Endothelial cell of umbilical vein (primary cell): ENCODE data around the gene TREML2. TPM values are rescaled to one million over a fixed set of nuclear protein-coding genes. Genes with fewer than 3 reads are reported as not detected.

Experiments
- BruUV-seq: library from RNA; stranded (reverse); fragments of 400-500 nt; replicated peaks from 2 replicates; lab custom pipeline; 2021; lab: Mats Ljungman, UMichigan
- CTCF ChIA-PET: fragments of 300-600, 350-600 bp; sonication (Branson Sonifier 250); formaldehyde crosslinking; loops from one replicate; lab custom pipeline; 2021; ENCODE audit warnings: antibody characterized with exemption, inconsistent platforms; lab: Charles Lee
- POLR2A ChIA-PET: fragments of 300-600, 350-600 bp; sonication (Branson Sonifier 250); formaldehyde crosslinking; loops from one replicate; lab custom pipeline; 2021; ENCODE audit warnings: antibody characterized with exemption, inconsistent platforms; lab: Charles Lee
- DNase-seq: peaks from one replicate; pipeline ENCODE4 v3.0.0-alpha.2; 2011; ENCODE audit warnings: low read depth, low spot score
- FAIRE-seq: peaks from 2 replicates; lab custom pipeline; 2011; peaks lifted over from hg19 to GRCh38; lab: Jason Lieb, UNC
- H2AFZ ChIP-seq: 2 replicates; pipeline ENCODE4 v1.6.0; 2012; ENCODE audit warnings: low read depth, low read length, control low read depth, inconsistent platforms
- H3K27ac ChIP-seq: 2 replicates; pipeline ENCODE4 v1.5.1; 2011; ENCODE audit warnings: low read depth, mild to moderate bottlenecking, control low read depth, low read length, moderate library complexity; ENCODE audit not compliant: insufficient read depth
- H3K27me3 ChIP-seq, 2 experiments: 2 replicates each; pipeline versions ENCODE4 v1.6.0 to v1.6.1; 2011; ENCODE audit warnings: low read length in 2 of 2, mixed read lengths in 1 of 2; ENCODE audit not compliant: control insufficient read depth in 2 of 2, insufficient read depth in 2 of 2
- H3K36me3 ChIP-seq, 2 experiments: 2 replicates in 1 of 2; 3 replicates in 1 of 2; pipeline ENCODE4 v1.5.1; 2011; ENCODE audit warnings: low read length in 2 of 2, mild to moderate bottlenecking in 1 of 2, moderate library complexity in 1 of 2; ENCODE audit not compliant: control insufficient read depth in 2 of 2, insufficient read depth in 2 of 2; ENCODE audit errors: extremely low read depth in 1 of 2
- H3K4me1 ChIP-seq: 3 replicates; pipeline ENCODE4 v1.5.1; 2011; ENCODE audit warnings: mild to moderate bottlenecking, low read length; ENCODE audit not compliant: control insufficient read depth, insufficient read depth; ENCODE audit errors: extremely low read depth
- H3K4me2 ChIP-seq: 2 replicates; pipeline ENCODE4 v1.6.1; 2011; ENCODE audit warnings: low read length, control low read depth, mixed read lengths; ENCODE audit not compliant: insufficient read depth
- H3K4me3 ChIP-seq, 3 experiments: fragments of 200-600 bp in 1 of 3; sonication (generic), shearing (Covaris generic) in 1 of 3; replicated peaks in 1 of 3; 2 replicates each; pipeline ENCODE4 v1.5.1; 2011 to 2016; ENCODE audit warnings: control low read depth in 3 of 3, low read length in 3 of 3, mild to moderate bottlenecking in 2 of 3, inconsistent platforms in 1 of 3, low read depth in 1 of 3, moderate library complexity in 1 of 3; ENCODE audit not compliant: insufficient read depth in 1 of 3
- H3K79me2 ChIP-seq: 2 replicates; pipeline ENCODE4 v1.6.0; 2012; ENCODE audit warnings: low read length, inconsistent platforms; ENCODE audit not compliant: control insufficient read depth, insufficient read depth
- H3K9ac ChIP-seq: replicated peaks from 2 replicates; pipeline ENCODE3; 2011; ENCODE audit warnings: low read length, control low read depth; ENCODE audit not compliant: insufficient read depth; ENCODE audit errors: extremely low read depth
- H3K9me1 ChIP-seq: replicated peaks from 3 replicates; pipeline ENCODE4 v1.6.0; 2011; ENCODE audit warnings: mild to moderate bottlenecking, low read length; ENCODE audit not compliant: control insufficient read depth, insufficient read depth; ENCODE audit errors: extremely low read depth
- H3K9me3 ChIP-seq: replicated peaks from 2 replicates; pipeline ENCODE4 v1.5.1; 2012; ENCODE audit warnings: low read length, inconsistent platforms; ENCODE audit not compliant: control insufficient read depth, insufficient read depth
- H4K20me1 ChIP-seq: replicated peaks from 2 replicates; pipeline ENCODE3; 2011; ENCODE audit warnings: mild to moderate bottlenecking, low read length; ENCODE audit not compliant: control insufficient read depth, insufficient read depth; ENCODE audit errors: extremely low read depth
- CTCF ChIP-seq, 2 donors: IDR thresholded peaks; 1 replicate in 1 of 2; 2 replicates in 1 of 2; pipeline ENCODE4 v1.5.1; 2011; ENCODE audit warnings: low read length in 2 of 2, mild to moderate bottlenecking in 2 of 2, moderate library complexity in 2 of 2, control low read depth in 1 of 2, inconsistent platforms in 1 of 2, low read depth in 1 of 2; ENCODE audit not compliant: insufficient read depth in 1 of 2; ENCODE audit errors: extremely low read depth in 1 of 2
- EZH2 ChIP-seq: IDR thresholded peaks from 2 replicates; pipeline ENCODE4 v1.6.1; 2012; ENCODE audit warnings: borderline replicate concordance, low read depth, mild to moderate bottlenecking, moderate library complexity, low read length, inconsistent platforms; ENCODE audit not compliant: severe bottlenecking
- FOS ChIP-seq: IDR thresholded peaks from 2 replicates; pipeline ENCODE4 v1.6.1; 2011; ENCODE audit warnings: mild to moderate bottlenecking, low read length, moderate library complexity, borderline replicate concordance; ENCODE audit not compliant: insufficient read depth
- GATA2 ChIP-seq: IDR thresholded peaks from 2 replicates; pipeline ENCODE4 v1.7.0; 2011; ENCODE audit warnings: low read depth, mild to moderate bottlenecking, moderate library complexity, mixed read lengths, low read length; ENCODE audit not compliant: insufficient read length, insufficient read depth
- JUN ChIP-seq: IDR thresholded peaks from 2 replicates; pipeline ENCODE4 v1.6.1; 2011; ENCODE audit warnings: borderline replicate concordance, low read depth; ENCODE audit not compliant: insufficient read length, insufficient read depth
- MYC ChIP-seq: IDR thresholded peaks from one replicate; pipeline ENCODE4 v1.6.1; 2011; ENCODE audit warnings: mild to moderate bottlenecking, low read depth, low read length
- POLR2A ChIP-seq: IDR thresholded peaks from 2 replicates; pipeline ENCODE4 v1.6.1; 2012; ENCODE audit warnings: low read depth, mild to moderate bottlenecking, control low read depth, low read length
- POLR2AphosphoS5 ChIP-seq: IDR thresholded peaks from 2 replicates; pipeline ENCODE4 v1.6.1; 2012; ENCODE audit warnings: low read depth, mild to moderate bottlenecking, control low read depth, low read length, moderate library complexity; ENCODE audit not compliant: insufficient read depth
- dilution Hi-C: fragments of 300-500 bp; cut with MboI; formaldehyde crosslinking; loops from one replicate; pipeline ENCODE4 v1.15.0; 2019; ENCODE audit warnings: low sequenced_read_pairs; ENCODE audit not compliant: extremely low pct_ligation_motif_present
- intact Hi-C: fragments of 100-400 bp; cut with micrococcal nuclease; formaldehyde crosslinking; loops from one replicate; pipeline ENCODE4 v1.10.0; 2022
- polyA plus RNA-seq, 4 experiments: library from polyadenylated mRNA; depleted of rRNA in 3 of 4; stranded (reverse) in 3 of 4; unstranded in 1 of 4; fragments of >200 nt; gene quantifications; 2 replicates each; pipeline versions ENCODE4 v1.2.1 to v1.2.3, GENCODE V29; 2011 to 2012; ENCODE audit warnings: missing spikeins in 1 of 4
- total RNA-seq: library from RNA; stranded (reverse); gene quantifications from 2 replicates; pipeline ENCODE4 v1.2.3, GENCODE V29; 2021
- TF ChIP-seq, protein P1 (sequence below): IDR thresholded peaks from 2 replicates; pipeline ENCODE4 v1.6.1; 2011; ENCODE audit not compliant: insufficient read depth, insufficient read length

The TREML2 gene
- total and polyA plus RNA-seq, 2 donors (not counting 3 experiments of a cell fraction or from before 2014, with no cell fraction given): not detected

DNA sequence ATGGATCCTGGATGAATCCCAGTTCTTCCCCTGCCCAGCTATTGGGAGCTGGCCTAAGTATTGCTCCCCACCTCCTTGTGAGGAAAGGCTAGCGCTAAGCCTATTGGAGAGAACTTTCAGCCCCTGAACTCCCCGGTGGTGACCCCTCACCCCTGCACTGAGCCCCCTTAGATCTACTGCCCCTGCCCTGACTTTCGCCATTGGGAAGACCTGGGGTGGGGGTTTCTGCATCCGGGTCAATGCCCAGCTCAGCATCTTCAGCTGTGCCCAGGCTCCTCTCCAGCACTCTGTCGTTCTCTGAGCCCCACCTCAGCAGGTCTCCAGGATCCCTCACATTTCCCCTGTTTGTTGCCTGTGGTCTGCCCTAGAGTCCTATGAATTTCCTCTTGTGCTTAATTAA, 36.2 kb upstream of the TREML2 start:
- intact Hi-C loops (no loop called here), dilution Hi-C loops (no loop called here)
- Histone ChIP-seq H3K9ac (no peak overlapping the region), H3K4me3 (no peak overlapping the region), H3K4me2 (no peak overlapping the region), H3K27ac (no peak overlapping the region), H3K27me3 (peaks cover 13 to 29% of the 10 kb centered on the region in 2 experiments), H2AFZ (no peak overlapping the region), H3K36me3 (no peaks in the 10 kb centered on the region), H3K4me1 (no peaks in the 10 kb centered on the region), H3K79me2 (no peaks in the 10 kb centered on the region), H4K20me1 (no peaks in the 10 kb centered on the region), H3K9me3 (no peaks in the 10 kb centered on the region), H3K9me1 (no peaks in the 10 kb centered on the region)
- no peak for TF ChIP-seq JUN
- TF ChIP-seq FOS: no peak
- no peak for TF ChIP-seq MYC
- no peak for TF ChIP-seq POLR2AphosphoS5
- no peak for TF ChIP-seq CTCF (IDR thresholded peaks at IDR 0.05; ENCODE audit: extremely low read depth in 1 of 2, insufficient read depth in 1 of 2, low read depth in 1 of 2, low read length in 2 of 2)
- TF ChIP-seq POLR2A: no peak
- TF ChIP-seq, protein P1, sequence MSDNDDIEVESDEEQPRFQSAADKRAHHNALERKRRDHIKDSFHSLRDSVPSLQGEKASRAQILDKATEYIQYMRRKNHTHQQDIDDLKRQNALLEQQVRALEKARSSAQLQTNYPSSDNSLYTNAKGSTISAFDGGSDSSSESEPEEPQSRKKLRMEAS: no peak
- TF ChIP-seq GATA2: no peak
- no peak for TF ChIP-seq EZH2
- ChIA-PET CTCF (no interaction called here), POLR2A (no interaction called here)
- DNase-seq: no peak
- no TSS peak for BruUV-seq
- FAIRE-seq: no peak
